Inflammatory macrophage treated with lipopolysaccharide for 4 hours (primary cell): ENCODE results near the gene MYH11.
"Not testable (repeated sequence)": the region's sequence is repeated elsewhere in the genome, so short reads cannot be mapped to it uniquely, and the experiment has no call there.

Experiments
- DNase-seq: peaks from one replicate; pipeline ENCODE4 v3.0.0-alpha.2; 2020

The MYH11 gene

GRCh38 chr16:15807603-15808009 is 49.2 kb downstream of the MYH11 start:
- DNase-seq, result no peak

DNA sequence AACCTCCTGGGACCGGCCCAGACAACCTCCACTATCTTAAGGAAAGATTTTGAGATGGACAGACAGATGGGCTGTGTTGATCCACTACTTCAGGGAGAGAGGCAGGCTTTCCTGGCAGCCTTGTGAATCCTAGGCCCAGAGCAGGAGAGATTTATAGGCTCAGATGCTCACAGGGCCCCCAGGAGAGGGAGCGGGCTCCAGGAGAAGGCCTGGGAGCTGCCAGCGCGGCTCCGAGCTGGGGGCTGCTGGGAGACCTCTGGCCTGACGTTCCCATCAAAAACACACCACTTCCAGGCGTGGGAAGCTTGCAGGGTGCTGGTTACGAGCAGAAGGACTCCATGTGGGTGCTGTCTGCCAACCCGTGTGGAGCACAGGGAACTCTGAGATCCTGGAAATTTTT is 53.2 kb downstream of the MYH11 start:
- DNase-seq, result no peak

DNA sequence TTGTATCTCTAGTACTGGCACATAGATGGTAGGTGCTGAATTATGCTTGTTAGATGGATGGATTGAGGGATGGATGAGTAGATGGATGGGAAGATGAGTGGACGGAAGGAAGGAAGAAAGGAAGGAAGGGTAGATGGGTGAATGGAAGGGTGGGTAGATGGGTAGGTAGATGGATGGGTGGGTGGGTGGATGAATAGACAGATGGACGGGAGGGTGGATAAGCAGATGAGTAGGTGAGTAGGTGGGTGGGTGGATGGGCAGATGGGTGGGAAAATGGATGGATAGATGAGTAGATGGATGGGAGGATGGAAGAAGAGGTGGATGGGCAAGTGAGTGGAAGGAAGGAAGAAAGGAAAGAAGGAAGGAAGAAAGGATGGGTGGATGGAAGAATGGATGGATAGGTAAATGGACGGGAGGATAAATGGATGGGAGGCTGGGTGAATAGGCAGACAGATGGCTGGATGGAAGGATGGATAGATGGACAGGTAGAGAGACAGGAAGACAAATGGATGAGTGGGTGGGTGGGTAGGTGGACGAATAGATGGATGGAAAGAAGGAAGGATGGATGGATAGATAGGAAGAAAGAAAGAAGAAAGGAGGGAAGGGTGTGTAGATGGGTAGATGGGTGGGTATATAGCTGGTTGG is 56.9 kb downstream of the MYH11 start:
- DNase-seq, result no peak

- DNase-seq, result no peak
These were observed 58.2 kb downstream of the MYH11 start for GRCh38 chr16:15798671-15799070.

- DNase-seq, result no peak
These were observed 59.9 kb downstream of the MYH11 start for GRCh38 chr16:15796885-15797284.

DNA sequence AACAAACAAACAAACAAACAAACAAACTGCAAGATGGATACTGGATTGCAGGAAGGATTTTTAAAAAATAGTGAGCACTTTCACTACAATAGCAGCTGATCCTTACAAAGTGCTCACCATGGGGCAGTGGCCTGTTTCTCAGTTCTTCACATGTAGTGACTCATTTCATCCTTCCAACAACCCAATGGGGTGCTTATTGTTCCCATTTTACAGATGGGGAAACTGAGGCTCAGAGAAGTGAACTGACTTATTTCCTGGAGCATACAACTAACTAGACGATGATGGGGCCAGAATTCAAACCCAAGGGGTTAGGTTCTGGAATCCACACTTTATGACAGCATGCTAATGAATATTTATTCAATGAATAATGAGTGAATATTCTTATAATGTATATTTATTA is 61.2 kb downstream of the MYH11 start:
- DNase-seq, result no peak

DNA sequence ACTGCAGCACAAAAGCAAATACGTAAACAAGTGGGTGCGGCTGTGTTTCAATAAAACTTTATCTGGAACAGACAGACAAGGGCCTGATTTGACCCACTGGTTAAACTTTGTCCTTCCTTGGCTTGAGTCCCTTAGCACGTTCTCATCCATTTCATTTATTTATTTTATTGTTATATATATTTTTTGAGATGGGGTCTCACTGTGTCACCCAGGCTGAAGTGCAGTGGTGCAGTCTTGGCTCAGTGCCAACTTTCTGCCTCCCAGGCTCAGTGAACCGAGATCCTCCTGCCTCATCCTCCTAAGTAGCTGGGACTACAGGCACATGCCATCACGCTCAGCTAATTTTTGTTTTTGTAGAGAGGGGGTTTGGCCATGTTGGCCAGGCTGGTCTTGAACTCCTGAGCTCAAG is 64.3 kb downstream of the MYH11 start:
- DNase-seq, result no peak

DNA sequence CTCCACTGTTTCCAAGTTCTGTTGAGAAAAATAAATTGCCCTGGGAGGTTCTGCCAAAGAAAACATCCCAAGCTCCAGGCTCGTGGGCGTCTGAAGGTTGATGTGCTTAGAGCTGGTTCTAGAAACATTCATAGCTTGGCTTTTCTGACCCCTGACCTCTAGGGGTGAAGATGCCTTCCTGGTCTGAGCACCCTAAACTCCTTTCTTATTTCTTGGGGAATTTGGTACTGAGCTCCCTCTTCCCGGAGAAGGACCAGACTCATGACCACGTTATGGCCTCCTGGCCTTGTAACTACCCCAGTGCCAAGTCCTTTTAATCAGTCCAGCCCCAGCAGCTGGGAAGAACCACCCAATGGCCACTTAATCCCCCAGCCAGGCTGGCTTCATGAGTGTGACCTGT is 66.4 kb downstream of the MYH11 start:
- no peak for DNase-seq

DNA sequence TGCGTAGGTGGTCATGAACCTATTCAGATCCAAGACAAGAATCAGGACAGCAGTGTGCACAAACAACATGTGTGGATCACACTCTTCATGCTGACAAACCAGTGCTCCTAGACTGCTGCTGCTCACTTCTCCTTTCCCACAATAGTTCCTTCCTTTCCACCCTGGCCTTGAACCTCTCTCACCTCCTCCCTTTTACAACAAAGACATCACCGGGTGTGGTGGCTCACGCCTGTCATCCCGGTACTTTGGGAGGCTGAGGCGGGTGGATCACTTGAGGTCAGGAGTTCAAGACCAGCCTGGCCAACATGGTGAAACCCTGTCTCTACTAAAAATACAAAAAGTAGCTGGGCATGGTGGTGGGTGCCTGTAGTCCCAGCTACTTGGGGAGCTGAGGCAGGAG is 67.0 kb downstream of the MYH11 start:
- DNase-seq, result not testable (repeated sequence)

- DNase-seq, result no peak
These were observed 68.0 kb downstream of the MYH11 start for GRCh38 chr16:15788846-15789239.

DNA sequence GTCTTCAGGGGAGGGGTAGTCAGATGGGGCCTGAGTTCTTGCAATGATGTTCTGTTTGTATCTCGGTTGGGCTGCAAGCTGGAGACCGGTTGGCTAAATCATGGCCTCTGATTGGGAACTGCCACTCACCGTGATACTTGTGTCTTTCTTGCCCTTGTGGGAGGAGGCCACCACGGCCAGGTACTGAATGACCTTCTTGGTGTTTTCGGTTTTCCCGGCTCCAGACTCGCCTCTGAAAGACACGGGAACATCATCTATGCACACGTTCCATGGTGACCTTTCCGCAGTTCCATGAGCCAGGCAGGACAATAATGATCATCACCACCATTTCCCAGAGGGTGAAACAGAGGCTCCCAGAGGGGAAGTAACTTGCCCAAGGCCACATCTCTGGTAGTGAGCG is 70.3 kb downstream of the MYH11 start:
- DNase-seq, result no peak

DNA sequence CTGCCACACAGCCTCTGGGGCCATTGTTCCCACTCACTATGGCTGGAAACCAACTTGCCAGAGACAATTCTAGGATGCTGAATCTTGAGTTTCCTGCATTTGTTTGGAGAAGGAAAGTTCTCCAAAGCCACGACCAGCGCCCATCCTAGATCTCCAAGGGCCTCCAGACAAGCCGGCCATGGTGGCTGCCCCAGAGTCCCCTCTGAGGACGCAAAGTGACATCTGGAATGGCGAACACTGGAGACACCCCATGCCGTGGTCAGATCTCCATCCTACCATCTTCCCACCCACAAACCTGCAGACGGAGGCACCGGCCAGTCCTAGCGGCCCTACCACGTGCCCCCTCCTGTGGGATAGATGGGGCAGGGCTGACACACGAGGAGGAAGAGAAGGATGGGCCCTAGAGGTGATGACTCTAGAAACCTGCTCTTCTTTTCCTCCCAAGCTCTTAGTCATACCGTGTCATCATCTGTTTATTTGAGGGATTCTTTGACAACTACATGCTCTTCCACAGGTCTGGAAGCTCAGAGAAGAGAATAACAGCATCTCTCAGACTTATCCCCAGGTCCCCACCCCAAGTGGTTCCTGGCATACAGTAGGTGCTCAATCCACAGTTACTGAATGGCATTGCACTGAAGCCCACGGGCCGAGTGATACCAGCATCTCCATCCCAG is 71.3 kb downstream of the MYH11 start:
- no peak for DNase-seq

GRCh38 chr16:15783985-15784384 is 72.8 kb downstream of the MYH11 start:
- no peak for DNase-seq

GRCh38 chr16:15782573-15783365 is 74.1 kb downstream of the MYH11 start:
- no peak for DNase-seq

DNA sequence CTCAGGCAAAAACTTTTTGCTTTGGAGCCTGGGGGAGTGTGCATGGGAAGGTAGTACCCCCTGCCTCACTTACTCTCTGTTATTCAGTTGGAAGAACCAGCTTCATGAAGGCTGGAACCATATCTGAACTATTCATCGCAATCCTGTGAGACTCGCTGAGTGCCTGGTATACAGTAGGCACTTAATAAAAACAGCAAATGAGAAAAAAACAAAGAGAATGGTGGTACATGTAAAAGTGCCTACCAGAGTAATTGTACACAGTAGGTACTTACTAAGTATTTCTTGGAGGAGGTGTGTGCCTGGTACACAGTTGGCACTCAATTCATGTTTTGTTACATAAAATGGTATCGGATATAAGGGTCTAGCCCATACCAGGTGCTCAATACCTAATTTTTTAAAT is 75.2 kb downstream of the MYH11 start:
- no peak for DNase-seq

DNA sequence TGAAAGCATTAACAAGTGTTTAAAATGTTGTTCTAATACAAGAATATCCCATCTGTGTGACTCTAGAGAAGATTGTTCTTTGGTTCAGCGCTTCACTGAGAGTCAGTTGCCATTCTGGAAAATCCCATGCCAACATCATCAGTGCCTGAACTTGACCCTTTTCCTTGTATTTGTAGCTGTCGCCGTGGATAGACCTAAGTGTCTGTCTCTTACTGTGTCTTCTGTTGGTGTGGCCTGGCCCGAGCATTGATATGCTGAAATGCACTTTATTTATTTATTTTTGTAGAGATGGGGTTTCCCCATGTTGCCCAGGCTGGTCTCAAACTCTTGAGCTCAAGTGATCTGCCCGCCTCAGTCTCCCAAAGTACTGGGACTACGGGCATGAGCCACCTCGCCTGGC is 76.0 kb downstream of the MYH11 start:
- no peak for DNase-seq

DNA sequence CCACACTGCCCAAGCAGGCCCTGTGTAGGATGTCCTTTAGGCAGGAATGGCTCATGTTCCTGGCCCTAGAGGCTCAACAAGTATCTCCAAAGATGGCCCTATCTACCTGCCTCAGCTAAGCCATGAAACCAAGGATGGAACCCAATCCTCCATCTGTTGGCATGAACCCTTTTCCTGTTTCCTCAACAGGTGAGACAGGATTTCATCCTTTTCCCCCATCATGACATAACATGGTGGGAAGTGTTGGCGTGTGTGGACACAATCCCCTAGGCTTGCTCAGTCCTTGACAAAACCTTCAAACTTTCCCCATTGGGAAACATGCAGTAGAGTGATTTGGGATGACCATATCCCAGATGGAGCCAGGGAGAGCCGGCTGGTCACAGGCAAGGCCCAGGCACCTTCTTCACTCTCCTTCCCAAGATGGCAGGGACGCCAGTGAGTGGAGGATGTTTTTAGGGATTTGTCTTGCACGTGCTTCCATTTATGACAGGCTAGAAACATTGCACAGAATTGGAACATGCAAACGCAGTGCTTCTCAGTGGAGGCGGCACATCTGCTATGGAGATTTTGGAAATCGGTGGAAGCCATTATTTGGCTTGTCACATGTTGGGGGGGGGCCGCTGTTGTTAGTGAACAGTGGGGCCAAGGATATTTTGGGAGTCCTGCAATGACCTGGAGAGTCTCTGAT is 77.0 kb downstream of the MYH11 start:
- DNase-seq, result no peak

DNA sequence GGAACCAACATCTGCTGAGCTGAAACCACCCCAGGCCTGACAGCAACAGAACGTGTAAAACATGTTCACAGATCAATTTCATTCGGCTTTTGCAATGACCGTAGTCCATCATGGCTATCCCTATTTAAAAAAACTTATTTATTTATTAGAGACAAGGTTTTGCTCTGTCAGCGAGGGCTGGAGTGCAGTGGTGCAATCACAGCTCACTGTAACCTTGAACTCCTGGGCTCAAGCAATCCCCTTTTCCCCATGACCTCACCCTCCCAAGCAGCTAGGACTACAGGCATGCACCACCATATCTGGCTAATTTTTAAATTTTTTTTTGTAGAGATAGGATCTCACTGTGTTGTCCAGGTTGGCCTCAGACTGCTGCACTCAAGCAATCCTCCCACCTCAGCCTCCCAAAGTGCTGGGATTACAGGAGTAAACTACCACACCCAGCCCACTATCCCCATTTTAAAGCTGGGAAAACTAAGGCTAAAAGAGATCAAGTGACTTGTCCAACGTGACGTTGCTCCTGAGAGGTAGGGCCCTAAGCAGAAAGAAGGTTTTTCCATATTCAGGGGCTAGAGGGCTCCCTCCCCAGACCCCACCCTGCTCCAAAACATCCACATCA is 77.7 kb downstream of the MYH11 start:
- DNase-seq, result no peak

DNA sequence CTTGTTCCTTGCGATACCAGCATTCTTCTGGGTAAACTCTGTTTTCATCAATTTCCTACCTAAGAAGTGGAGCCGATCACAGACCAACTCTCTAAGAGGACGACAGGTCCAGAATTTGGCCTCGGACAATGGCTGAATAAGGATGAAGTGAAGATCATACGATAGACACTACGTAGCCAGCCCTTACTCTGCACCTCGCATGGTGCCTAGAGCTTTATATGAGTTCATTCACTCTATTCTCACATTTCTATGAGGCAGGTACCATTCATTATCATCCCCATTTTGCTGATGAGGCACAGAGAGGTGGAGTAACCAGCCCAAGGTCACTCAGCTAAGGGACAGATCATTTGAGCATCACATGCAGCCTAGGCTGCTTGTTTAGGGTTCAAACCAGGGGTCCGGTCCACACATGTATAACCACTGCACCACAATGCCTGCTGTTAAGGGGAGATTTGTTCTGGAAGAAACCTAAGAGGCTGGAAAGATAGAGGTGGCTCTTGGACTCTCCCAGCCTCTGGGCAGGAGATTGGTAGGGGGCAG is 78.6 kb downstream of the MYH11 start:
- no peak for DNase-seq

GRCh38 chr16:15777533-15778203 is 79.2 kb downstream of the MYH11 start:
- peak; percentile 3 for DNase-seq

DNA sequence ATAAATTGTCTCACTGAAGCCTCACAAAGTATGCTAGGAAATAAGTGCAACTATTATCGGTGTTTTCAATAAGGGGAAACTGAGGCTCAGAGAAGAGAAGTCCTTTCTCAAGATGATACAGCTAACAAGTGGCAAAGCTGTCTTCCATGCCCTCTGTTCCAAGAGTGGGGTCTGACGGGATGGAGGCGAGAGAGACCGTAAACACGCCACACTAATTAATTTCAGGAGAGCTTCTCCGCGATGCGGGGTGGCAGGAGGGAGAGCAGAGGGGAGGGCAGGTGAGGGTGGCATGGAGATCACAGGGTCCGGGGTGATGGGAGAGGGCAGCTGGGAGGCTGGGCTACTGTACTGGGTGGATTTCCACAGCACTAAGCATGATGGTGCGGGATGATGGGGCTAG is 80.3 kb downstream of the MYH11 start:
- DNase-seq, result no peak

DNA sequence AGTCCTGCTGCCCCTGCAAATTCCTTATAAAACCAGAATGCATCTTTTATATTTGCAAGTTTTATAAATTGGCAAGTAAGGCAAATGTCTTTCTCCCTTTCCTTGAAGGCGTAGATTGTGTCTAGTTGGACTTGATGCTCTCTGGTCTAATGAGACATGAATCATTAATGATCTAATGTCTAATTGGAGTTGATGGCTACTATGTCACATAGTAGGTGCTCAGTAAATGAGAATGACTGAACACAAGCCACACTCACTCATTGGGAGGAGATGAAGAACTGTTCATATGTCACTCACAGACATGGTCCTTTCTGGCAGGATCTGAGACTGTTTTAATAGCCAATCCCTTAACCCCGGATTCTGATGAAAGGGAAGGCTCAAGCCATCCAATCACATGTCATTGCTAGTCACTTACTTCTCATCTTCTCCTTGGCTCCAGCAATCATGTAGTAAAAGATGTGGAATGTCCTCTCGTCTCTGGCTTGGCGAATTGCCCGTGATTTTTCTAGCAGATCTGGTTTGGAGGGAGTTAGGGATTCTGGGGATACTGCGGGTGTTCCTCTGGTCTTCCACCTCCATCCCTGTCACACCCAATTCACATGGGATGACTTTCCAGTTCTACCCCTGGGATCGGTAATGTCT is 81.0 kb downstream of the MYH11 start:
- no peak for DNase-seq
